ENCODE measurements around the gene RNF208. TPM values are rescaled to one million over a fixed set of nuclear protein-coding genes. Genes with fewer than 3 reads are reported as not detected.

The RNF208 gene
- total RNA-seq, 1 donor from 2014 or later: 9.5 TPM

DNA sequence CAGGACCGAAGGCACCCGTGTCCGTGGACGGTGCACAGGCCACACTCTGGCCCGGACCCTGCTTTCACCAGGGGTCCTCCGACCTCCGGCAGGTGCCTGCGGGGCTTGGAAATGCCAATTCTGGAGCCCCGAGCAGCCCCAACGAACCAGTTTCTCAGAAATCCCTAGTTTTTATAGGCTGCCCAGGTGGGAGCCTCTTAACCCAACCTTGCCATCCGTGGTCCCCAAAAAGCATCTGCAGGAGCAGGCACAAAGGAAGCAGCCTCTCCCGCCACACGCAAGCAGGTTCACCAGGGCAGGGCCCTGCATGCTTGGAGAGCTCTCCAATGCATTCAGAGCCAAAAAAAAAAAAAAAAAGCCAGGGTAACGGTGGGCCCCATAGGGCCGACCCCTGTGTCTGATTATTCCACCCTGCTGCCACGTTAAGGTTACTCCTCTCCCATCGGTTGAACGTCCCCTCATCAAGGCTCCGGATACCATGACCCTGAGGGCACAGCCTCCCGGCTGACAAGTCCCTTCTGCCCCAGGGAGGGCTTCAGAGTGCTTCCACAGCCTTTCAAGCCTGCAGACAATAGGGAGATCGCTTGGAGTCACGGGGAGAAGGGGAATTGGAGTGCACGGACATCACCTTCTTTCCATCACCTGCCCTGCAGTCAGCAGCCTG, 20.7 kb downstream of the RNF208 start:
- no peaks in the 10 kb centered on the region for H3K9me3 Mint-ChIP-seq
- peak overlapping the region; percentile 82 for H3K4me3 Mint-ChIP-seq (ENCODE audit: low read depth)
- no peak for DNase-seq (ENCODE audit: low spot score)
- peaks cover 9% of the 10 kb centered on the region for H3K36me3 Mint-ChIP-seq (ENCODE audit: low read depth)
- H3K4me1 Mint-ChIP-seq (ENCODE audit: low read depth): peaks cover 21% of the 10 kb centered on the region
- H3K27ac Mint-ChIP-seq: peak overlapping the region; percentile 69
- no peaks in the 10 kb centered on the region for H3K27me3 Mint-ChIP-seq (ENCODE audit: low read depth)
- intact Hi-C loops (cut with micrococcal nuclease): loop anchor here (5.0 kb wide), 1 partner anchor 74 kb away; no protein-coding TSS in a partner anchor

DNA sequence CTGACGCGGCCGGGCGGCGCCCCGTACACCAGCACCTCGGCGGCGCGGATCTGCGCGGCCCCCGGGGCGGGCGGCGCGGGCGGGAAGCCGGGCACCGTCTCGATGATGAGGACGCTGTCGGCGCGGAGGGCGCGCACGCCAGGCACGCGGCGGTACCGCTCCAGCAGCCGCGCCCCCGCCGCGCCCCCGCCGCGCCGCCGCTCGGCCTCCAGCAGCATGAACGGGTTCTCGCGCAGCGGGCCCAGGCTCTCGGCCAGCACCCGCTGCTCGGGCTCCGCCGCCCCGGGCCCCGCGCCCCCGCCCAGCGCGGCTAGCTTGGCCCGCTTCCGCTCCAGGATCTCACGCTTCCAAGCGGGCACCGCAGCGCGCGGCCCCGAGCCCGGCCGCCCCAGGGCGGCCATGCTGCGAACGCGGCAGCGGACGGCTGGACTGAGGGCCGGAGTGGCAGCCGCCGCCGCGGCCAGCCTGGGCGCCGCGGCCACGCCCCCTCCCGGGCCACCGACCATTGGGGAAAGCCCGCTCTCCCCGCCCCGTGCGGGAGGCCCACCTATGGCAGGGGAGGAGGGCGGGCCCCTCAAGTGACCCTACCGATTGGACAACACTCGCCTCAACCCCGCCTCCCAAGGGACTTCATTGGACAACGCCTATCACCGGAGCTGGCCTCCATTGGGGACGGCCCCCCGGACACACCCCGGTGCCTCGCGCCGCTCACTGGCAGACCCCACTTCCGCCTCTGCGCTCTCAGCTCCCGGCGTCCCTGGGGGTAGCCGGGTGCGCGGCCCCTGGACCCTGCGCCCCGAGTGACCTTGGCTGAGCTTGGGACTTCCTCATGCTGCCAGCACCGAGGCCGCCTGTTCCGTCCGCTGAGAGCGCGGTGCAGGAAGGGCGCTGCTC, 21.5 kb downstream of the RNF208 start, which contains the start of gene TPRN:
Gene TPRN, minus strand, starts transcription at position 431 of the 894 bp plus-strand sequence. Its CDS starts 30 bp downstream, at position 401.
- peak; percentile 99 for DNase-seq (ENCODE audit: low spot score)
- intact Hi-C loops (cut with micrococcal nuclease): loop anchor here (1.0 to 5.0 kb wide), 3 partner anchors 12 to 73 kb away; partner anchors contain the start of genes ANAPC2 and SSNA1
- no peaks in the 10 kb centered on the region for H3K9me3 Mint-ChIP-seq
- peak within 1 kb of the TSS; percentile 83 for H3K4me3 Mint-ChIP-seq (ENCODE audit: low read depth)
- no peaks in the 10 kb centered on the region for H3K27me3 Mint-ChIP-seq (ENCODE audit: low read depth)
- peaks cover 20% of the 10 kb centered on the region for H3K4me1 Mint-ChIP-seq (ENCODE audit: low read depth)
- peaks cover 9% of the 10 kb centered on the region for H3K36me3 Mint-ChIP-seq (ENCODE audit: low read depth)
- peak within 1 kb of the TSS; percentile 69 for H3K27ac Mint-ChIP-seq

DNA sequence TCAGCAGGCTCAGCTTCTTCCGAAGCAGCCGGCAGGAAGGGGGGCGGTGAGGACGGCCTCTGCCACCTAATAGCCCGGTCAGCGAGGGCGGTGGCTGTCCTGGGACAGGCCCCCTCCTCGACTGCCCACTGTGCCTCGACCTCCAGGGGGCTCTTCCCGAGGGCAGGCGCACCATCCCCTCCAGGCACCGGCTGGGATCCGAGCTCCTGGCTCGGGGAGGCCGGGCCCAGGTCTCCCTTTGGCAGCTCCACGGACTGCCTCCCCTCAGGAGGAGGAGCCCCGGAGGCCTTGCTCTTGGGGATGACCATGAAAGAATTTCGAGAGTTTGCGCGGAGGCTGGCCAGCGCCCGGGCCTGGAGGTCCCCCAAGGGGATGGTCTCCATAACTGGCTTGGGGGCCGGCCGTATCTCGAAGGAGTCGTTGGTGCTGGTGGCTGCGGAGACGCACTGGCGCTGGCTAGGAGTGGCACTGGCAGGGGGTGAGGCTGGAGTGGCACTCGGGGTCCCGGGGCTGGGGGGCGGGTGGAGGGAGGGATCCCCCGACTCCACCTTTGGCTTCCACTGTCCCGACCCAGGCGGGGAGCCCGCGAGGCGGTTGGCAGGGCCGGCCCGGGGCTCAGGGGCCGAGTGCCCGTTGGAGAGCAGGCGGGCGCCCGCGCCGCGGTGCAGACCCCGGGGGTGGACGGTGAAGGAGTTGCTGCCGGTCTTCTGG, 22.5 kb downstream of the RNF208 start:
- intact Hi-C loops (cut with micrococcal nuclease): loop anchor here (1.0 to 5.0 kb wide), 3 partner anchors 11 to 72 kb away; partner anchors contain the start of genes ANAPC2 and SSNA1
- H3K4me1 Mint-ChIP-seq (ENCODE audit: low read depth): peaks cover 19% of the 10 kb centered on the region
- DNase-seq (ENCODE audit: low spot score): no peak
- H3K9me3 Mint-ChIP-seq: no peaks in the 10 kb centered on the region
- peaks cover 9% of the 10 kb centered on the region for H3K36me3 Mint-ChIP-seq (ENCODE audit: low read depth)
- peak overlapping the region; percentile 38 for H3K27ac Mint-ChIP-seq
- no peaks in the 10 kb centered on the region for H3K27me3 Mint-ChIP-seq (ENCODE audit: low read depth)
- H3K4me3 Mint-ChIP-seq (ENCODE audit: low read depth): peak overlapping the region; percentile 83

DNA sequence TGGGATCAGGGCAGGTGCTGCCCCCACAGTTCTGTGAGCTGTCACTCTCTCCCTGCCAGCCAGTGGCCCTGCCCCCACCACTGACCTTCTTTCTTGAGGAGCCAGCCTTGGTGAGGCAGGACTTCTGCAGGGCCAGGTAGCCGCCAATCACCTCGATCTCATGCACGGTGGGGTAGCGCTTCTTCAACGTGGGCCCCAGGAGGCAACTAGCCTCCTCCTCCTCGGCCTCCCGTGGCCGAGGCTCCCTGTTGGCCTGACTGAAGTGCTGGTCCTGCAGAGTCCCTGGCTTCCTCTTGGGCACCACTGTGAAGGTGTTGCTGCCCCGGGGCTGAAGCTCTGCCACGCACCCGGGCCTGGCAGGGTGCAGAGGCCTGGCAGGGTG, 23.1 kb downstream of the RNF208 start:
- Mint-ChIP-seq H3K4me3 (ENCODE audit: low read depth) (no peak overlapping the region), H3K4me1 (ENCODE audit: low read depth) (peaks cover 12% of the 10 kb centered on the region), H3K27ac (no peak overlapping the region), H3K9me3 (no peaks in the 10 kb centered on the region), H3K36me3 (ENCODE audit: low read depth) (peaks cover 5% of the 10 kb centered on the region), H3K27me3 (ENCODE audit: low read depth) (no peaks in the 10 kb centered on the region)
- no peak for DNase-seq (ENCODE audit: low spot score)
- intact Hi-C loops (cut with micrococcal nuclease): no loop called here

DNA sequence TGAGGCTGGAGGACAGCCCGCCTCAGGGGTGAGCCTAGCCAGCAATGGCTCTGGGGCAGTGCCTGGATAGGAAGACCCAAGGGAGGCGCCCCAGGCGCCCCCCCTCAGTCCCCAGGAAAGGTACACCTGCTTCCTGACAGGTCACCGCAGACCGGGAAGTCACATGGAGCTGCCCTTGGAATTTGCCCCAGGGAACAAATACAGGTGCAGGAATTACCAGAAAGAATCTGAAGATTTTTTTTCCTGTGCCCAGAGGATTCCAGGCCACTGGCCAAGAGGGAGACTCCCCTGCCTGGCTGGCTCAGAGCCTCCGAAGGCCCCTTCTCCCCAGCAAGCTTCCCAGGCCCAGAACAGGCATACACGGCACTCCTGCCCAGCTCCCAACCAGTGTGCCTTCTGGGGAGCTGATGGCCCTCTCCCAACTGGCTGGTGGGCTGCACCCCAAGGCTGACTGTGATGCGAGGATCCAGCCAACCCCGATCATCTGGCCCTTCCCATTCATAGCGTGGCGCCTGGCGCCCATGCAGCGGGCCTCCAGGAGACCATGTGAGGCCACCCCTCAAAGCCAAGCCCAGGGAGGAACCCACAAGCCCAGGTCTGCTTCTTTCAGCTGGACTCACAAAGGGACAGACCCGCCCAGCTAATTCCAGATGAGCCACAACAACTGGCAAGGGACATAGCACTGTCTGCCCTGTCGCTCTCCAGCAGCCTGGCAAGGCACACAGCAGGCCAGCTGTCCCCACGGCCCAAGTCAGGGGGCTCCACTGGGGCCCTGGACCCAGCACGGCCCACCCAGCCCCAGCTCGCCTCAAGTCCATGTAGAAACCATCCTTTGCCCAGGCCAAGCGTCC, 23.8 kb downstream of the RNF208 start:
- intact Hi-C loops (cut with micrococcal nuclease): no loop called here
- Mint-ChIP-seq H3K4me3 (ENCODE audit: low read depth) (no peak overlapping the region), H3K27ac (no peak overlapping the region), H3K36me3 (ENCODE audit: low read depth) (peaks cover 5% of the 10 kb centered on the region), H3K9me3 (no peaks in the 10 kb centered on the region), H3K27me3 (ENCODE audit: low read depth) (no peaks in the 10 kb centered on the region), H3K4me1 (ENCODE audit: low read depth) (peaks cover 11% of the 10 kb centered on the region)
- no peak for DNase-seq (ENCODE audit: low spot score)

DNA sequence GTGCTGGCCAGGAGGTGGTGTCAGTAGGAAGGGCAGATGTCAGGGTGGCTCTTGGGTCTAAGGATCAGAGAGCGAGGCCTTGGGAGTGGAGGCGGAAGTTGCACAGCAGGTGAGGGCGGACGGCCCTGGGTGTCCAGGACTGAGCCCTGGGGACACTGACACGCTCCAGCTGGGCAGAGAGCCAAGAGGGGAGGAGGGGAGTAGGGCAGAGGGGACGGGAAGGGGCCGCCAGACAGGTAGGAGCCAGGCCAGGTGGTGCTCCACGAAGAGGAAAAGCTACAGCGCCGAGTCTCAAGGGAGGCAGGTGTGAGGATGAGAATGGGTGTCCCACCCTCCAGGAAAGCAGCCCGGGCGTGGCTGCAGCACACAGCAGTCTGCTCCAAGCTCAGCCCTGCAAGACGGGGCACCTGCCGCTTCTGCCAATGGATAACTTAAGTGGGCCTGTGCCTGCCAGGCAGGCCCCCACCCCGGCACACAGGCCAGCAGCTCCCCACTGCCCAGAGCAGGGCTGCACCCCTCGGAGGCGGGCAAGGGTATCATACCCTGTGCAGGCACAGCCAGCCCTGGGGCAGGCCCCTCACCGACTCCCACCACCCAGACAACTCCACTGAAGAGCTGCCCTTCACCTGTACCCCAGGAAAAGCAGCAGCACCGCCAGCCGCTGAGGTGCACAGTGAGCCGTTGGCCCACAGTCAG, 26.4 kb downstream of the RNF208 start:
- intact Hi-C loops (cut with micrococcal nuclease): no loop called here
- no peak for DNase-seq (ENCODE audit: low spot score)
- no peak overlapping the region for H3K27ac Mint-ChIP-seq
- no peaks in the 10 kb centered on the region for H3K9me3 Mint-ChIP-seq
- H3K27me3 Mint-ChIP-seq (ENCODE audit: low read depth): no peaks in the 10 kb centered on the region
- H3K4me1 Mint-ChIP-seq (ENCODE audit: low read depth): peaks cover 7% of the 10 kb centered on the region
- peaks cover 6% of the 10 kb centered on the region for H3K36me3 Mint-ChIP-seq (ENCODE audit: low read depth)
- H3K4me3 Mint-ChIP-seq (ENCODE audit: low read depth): no peak overlapping the region

DNA sequence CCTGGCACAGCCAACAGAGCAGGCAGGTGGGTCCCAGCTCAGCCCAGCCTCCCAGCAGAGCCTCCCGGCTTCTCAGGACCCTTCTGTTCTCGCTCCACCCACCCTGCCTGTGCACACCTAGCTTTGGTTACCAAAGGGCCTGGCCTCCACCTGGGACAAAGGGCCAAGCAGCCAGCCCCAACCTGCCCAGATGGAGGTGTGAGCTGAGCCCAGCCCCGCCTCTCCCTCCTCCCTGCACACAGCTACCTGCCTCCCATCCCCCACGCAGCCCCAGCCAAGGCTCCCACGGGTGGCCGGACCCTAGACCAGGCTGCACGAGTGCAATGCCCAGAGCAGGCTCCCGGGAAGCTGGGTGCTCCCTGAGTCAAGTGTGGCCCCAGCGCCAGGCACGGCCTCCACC, 27.1 kb downstream of the RNF208 start:
- Mint-ChIP-seq H3K4me1 (ENCODE audit: low read depth) (peaks cover 10% of the 10 kb centered on the region), H3K36me3 (ENCODE audit: low read depth) (peaks cover 9% of the 10 kb centered on the region), H3K27ac (no peak overlapping the region), H3K27me3 (ENCODE audit: low read depth) (no peaks in the 10 kb centered on the region), H3K4me3 (ENCODE audit: low read depth) (no peak overlapping the region), H3K9me3 (no peaks in the 10 kb centered on the region)
- no peak for DNase-seq (ENCODE audit: low spot score)
- intact Hi-C loops (cut with micrococcal nuclease): no loop called here

DNA sequence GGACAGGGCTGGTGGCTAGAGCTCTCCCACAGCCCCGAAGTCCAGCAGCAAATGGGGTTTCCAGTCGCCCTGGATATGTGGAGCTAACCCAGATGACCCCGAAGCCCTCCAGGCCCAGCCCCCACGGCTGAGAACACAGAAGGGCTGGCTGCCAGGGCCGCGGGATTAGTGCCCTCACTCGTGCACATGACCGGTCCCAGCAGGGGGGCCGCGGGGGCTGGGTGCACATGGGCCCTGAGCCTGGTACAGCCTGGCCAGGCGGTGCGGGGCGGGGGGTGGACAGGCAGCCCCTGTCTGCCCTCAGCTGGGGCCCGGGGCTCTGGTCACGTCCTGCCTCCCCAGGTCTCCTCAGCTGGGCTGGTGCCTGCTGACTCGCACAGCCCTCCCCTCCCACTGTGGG, 27.7 kb downstream of the RNF208 start:
- no peaks in the 10 kb centered on the region for H3K27me3 Mint-ChIP-seq (ENCODE audit: low read depth)
- no peaks in the 10 kb centered on the region for H3K9me3 Mint-ChIP-seq
- intact Hi-C loops (cut with micrococcal nuclease): no loop called here
- DNase-seq (ENCODE audit: low spot score): no peak
- H3K36me3 Mint-ChIP-seq (ENCODE audit: low read depth): peaks cover 9% of the 10 kb centered on the region
- no peak overlapping the region for H3K4me3 Mint-ChIP-seq (ENCODE audit: low read depth)
- peaks cover 8% of the 10 kb centered on the region for H3K4me1 Mint-ChIP-seq (ENCODE audit: low read depth)
- no peak overlapping the region for H3K27ac Mint-ChIP-seq

DNA sequence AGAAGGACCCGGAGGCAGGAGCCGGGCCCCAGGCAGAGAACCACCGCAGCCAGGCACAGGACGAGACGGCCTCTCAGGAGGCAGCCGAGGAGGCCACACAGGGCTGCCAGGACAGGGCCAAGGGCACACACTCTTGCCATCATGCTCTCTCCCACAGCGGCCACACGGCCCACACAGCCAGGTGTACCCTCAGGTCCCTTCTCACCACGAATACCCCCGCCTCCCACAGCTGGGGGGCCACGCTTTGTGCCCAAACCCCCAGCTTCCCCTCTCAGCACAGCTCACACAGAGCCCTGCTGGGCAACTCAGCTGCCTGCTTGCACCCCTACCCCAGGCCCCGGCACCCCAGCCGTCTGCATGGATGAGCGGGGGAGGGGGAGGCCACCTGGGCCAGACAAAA, 28.3 kb downstream of the RNF208 start:
- H3K4me1 Mint-ChIP-seq (ENCODE audit: low read depth): peaks cover 13% of the 10 kb centered on the region
- intact Hi-C loops (cut with micrococcal nuclease): no loop called here
- peaks cover 13% of the 10 kb centered on the region for H3K36me3 Mint-ChIP-seq (ENCODE audit: low read depth)
- H3K9me3 Mint-ChIP-seq: no peaks in the 10 kb centered on the region
- no peaks in the 10 kb centered on the region for H3K27me3 Mint-ChIP-seq (ENCODE audit: low read depth)
- no peak overlapping the region for H3K4me3 Mint-ChIP-seq (ENCODE audit: low read depth)
- no peak overlapping the region for H3K27ac Mint-ChIP-seq
- DNase-seq (ENCODE audit: low spot score): no peak

DNA sequence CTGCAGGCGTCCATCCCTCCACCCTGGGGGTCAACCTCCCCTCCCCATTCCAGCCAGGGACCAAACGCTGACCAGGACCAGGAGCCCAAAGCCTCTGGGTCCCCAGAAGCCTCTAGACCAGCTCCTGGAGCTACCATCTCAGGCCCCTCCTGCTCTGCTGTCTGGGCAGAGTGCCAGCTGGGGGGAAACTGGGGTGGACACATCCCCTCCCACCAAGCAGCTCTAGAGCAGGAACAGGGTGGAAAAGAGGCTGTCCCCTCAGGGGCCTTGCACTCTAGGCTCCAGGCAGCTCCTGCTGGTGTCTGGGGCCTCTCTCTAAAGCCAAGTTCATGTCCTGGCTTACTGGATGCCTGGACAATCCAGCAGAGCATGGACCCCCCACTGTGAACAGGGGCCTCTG, 29.2 kb downstream of the RNF208 start:
- no peaks in the 10 kb centered on the region for H3K27me3 Mint-ChIP-seq (ENCODE audit: low read depth)
- no peaks in the 10 kb centered on the region for H3K9me3 Mint-ChIP-seq
- no peak overlapping the region for H3K4me3 Mint-ChIP-seq (ENCODE audit: low read depth)
- no peak for DNase-seq (ENCODE audit: low spot score)
- peaks cover 13% of the 10 kb centered on the region for H3K36me3 Mint-ChIP-seq (ENCODE audit: low read depth)
- H3K27ac Mint-ChIP-seq: no peak overlapping the region
- H3K4me1 Mint-ChIP-seq (ENCODE audit: low read depth): peaks cover 13% of the 10 kb centered on the region
- intact Hi-C loops (cut with micrococcal nuclease): no loop called here

DNA sequence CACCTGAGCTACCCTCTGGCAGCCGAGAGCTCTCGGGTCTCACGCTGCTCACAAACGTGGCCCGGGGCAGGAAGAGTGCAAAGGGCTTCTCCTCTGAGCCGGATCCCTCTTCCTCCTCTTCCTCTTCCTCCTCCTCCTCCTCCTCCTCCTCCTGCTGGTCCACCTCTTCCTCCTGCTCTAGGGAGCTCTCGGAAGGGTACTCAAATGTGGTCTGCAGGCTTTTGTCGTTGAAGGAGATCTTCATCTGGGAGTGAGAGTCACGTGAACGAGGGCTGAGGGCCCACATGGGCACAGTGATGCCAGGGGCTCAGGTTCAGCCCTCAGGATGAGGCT, 29.6 kb downstream of the RNF208 start:
- H3K4me3 Mint-ChIP-seq (ENCODE audit: low read depth): no peak overlapping the region
- intact Hi-C loops (cut with micrococcal nuclease): no loop called here

More for the DNA sequence above, 29.6 kb downstream of the RNF208 start:
- no peak overlapping the region for H3K27ac Mint-ChIP-seq
- H3K27me3 Mint-ChIP-seq (ENCODE audit: low read depth): no peaks in the 10 kb centered on the region
- H3K36me3 Mint-ChIP-seq (ENCODE audit: low read depth): peaks cover 16% of the 10 kb centered on the region
- H3K9me3 Mint-ChIP-seq: no peaks in the 10 kb centered on the region
- DNase-seq (ENCODE audit: low spot score): no peak
- H3K4me1 Mint-ChIP-seq (ENCODE audit: low read depth): peaks cover 18% of the 10 kb centered on the region
